ENCODE measurements around the gene DAPK2. TPM values are rescaled to one million over a fixed set of nuclear protein-coding genes. Genes with fewer than 3 reads are reported as not detected.
A peak's percentile ranks its signal among the peaks of the same experiment; 100 is the strongest.

DAPK2 gene
- total RNA-seq, 1 donor from 2014 or later = 2.0 TPM

GRCh38 chr15:63985221-63986184 is 60.8 kb downstream of the DAPK2 start:
- no peak overlapping the region for H3K27ac Mint-ChIP-seq
- no peaks in the 10 kb centered on the region for H3K4me1 Mint-ChIP-seq (ENCODE audit: low read depth)
- no peaks in the 10 kb centered on the region for H3K27me3 Mint-ChIP-seq
- no peaks in the 10 kb centered on the region for H3K9me3 Mint-ChIP-seq (ENCODE audit: low read depth)
- H3K36me3 Mint-ChIP-seq (ENCODE audit: insufficient read depth) = no peaks in the 10 kb centered on the region
- DNase-seq (ENCODE audit: low spot score, unreplicated experiment) = no peak
- H3K4me3 Mint-ChIP-seq (ENCODE audit: low read depth) = no peak overlapping the region
- TF ChIP-seq CTCF (IDR thresholded peaks at IDR 0.05; ENCODE audit: unreplicated experiment) = no peak

- H3K36me3 Mint-ChIP-seq (ENCODE audit: insufficient read depth) = no peaks in the 10 kb centered on the region
These were observed 62.0 kb downstream of the DAPK2 start for GRCh38 chr15:63984331-63984730.

GRCh38 chr15:63983061-63983711 is 63.1 kb downstream of the DAPK2 start:
- Mint-ChIP-seq H3K27ac (no peak overlapping the region), H3K4me1 (ENCODE audit: low read depth) (no peaks in the 10 kb centered on the region), H3K27me3 (no peaks in the 10 kb centered on the region), H3K4me3 (ENCODE audit: low read depth) (no peak overlapping the region), H3K36me3 (ENCODE audit: insufficient read depth) (no peaks in the 10 kb centered on the region), H3K9me3 (ENCODE audit: low read depth) (no peaks in the 10 kb centered on the region)
- no peak for TF ChIP-seq CTCF (IDR thresholded peaks at IDR 0.05; ENCODE audit: unreplicated experiment)
- DNase-seq (ENCODE audit: low spot score, unreplicated experiment) = no peak

More at GRCh38 chr15:63984331-63984730, 62.0 kb downstream of the DAPK2 start:
- no peak for TF ChIP-seq CTCF (IDR thresholded peaks at IDR 0.05; ENCODE audit: unreplicated experiment)
- Mint-ChIP-seq H3K4me1 (ENCODE audit: low read depth) (no peaks in the 10 kb centered on the region), H3K27me3 (no peaks in the 10 kb centered on the region), H3K9me3 (ENCODE audit: low read depth) (no peaks in the 10 kb centered on the region), H3K27ac (no peak overlapping the region), H3K4me3 (ENCODE audit: low read depth) (no peak overlapping the region)
- no peak for DNase-seq (ENCODE audit: low spot score, unreplicated experiment)

GRCh38 chr15:63982381-63982854 is 63.9 kb downstream of the DAPK2 start:
- no peak for DNase-seq (ENCODE audit: low spot score, unreplicated experiment)
- no peaks in the 10 kb centered on the region for H3K9me3 Mint-ChIP-seq (ENCODE audit: low read depth)
- no peaks in the 10 kb centered on the region for H3K4me1 Mint-ChIP-seq (ENCODE audit: low read depth)

More at GRCh38 chr15:63982381-63982854, 63.9 kb downstream of the DAPK2 start:
- H3K27me3 Mint-ChIP-seq = no peaks in the 10 kb centered on the region
- no peaks in the 10 kb centered on the region for H3K36me3 Mint-ChIP-seq (ENCODE audit: insufficient read depth)
- H3K27ac Mint-ChIP-seq = peak overlapping the region; percentile 69
- no peak overlapping the region for H3K4me3 Mint-ChIP-seq (ENCODE audit: low read depth)
- no peak for TF ChIP-seq CTCF (IDR thresholded peaks at IDR 0.05; ENCODE audit: unreplicated experiment)

Data from progenitor cell of endocrine pancreas (in vitro differentiated cells).